Hematopoietic multipotent progenitor cell treated with erythropoietin and hydrocortisone succinate and interleukin-3 and kit ligand, for 15 days (in vitro differentiated cells): ENCODE measurements around the gene COA1.
"Not testable (repeated sequence)": the region's sequence is repeated elsewhere in the genome, so short reads cannot be mapped to it uniquely, and the experiment has no call there.

ENCODE experiments used
- DNase-seq: peaks from one replicate; pipeline ENCODE4 v3.0.0-alpha.2; 2015; ENCODE audit warnings: low spot score

Gene COA1

DNA sequence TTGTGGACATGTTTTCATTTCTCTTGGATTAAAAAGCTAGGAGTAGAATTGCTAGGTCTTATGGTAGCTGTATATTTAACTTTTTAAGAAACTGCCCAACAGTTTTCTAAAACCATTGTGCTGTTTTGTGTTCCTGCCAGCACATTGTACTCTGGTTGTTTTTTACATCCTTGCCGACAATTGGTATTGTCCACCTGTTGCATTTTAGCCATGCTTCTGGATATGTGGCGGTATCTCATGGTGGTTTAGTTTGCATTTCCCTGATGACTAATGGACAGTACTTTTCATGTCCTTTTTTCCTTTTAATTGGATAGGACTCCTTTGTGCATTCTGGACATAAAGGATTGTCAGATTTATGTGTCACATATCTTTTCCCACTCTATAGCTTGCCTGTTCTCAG lies 100.9 kb downstream of the COA1 start:
- no peak for DNase-seq

DNA sequence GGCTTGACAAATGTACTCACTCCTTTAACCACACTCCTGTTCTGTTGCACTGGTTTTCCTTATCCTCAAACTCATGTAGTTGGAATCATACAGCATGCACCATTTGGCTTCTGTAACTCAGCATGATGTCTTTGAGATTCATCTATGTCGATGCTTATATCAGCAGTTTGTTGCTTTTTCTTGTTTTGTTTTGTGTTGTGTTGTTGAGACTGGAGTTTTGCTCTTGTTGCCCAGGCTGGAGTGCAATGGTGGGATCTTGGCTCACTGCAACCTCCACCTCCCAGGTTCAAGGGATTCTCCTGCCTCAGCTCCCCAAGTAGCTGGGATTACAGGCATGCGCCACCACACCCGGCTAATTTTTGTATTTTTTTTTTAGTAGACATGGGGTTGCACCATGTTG lies 101.5 kb downstream of the COA1 start:
- DNase-seq: not testable (repeated sequence)

DNA sequence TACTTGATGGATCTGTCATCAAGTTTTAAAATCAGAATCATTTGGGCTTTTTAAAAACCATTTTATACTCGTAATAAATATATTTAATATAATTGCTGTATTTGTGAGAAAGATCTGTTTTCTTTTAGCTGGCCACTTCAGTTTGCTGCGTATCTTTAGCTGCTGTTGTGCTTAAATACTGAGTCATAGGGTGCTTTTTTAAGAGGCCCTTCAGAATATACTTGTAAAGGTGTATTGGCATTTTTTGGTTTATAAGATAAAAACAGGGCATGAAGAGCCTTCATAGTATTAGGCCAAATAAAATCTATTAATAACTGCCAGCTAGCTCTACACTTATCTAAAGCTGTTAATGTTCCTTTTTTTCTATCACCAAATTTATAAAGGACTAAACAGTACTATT lies 102.6 kb downstream of the COA1 start:
- no peak for DNase-seq

DNA sequence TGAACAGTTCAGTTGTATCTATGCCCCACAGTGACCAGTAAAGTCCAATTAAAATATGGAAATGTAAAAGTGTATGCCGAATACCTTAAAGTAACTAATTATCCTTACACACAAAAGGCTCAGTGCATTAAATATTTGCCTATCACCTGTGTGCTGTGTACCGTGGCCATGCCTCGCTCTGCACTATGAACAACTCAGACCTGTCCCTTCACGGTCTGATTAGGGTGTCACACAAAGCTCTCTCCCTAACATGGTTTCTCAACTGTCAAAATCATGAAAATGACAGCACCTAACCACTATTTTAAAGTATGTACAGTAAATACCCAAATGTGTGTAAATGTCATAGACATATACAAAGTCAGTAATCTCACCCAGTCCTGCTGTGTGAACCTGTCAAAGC lies 103.3 kb downstream of the COA1 start:
- DNase-seq: no peak

DNA sequence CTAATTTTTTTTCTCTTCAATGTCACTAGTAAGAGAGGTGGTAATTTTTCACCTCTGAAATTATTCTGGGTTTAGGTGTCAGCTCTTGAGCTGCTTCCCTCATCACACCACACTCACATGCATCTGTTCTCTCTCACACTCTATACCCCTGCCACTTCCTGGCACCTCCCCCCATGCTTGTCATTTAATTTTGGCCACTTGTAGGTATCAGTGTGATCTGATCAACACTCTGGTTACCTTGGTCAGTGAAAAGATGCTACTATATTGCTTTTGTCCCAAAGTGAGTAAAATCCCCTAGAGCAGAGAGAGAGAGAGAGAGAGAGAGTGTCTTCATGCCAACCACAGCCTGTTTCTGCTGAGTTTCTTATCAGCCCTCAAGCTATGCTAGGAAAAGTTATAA lies 103.9 kb downstream of the COA1 start:
- DNase-seq: no peak

DNA sequence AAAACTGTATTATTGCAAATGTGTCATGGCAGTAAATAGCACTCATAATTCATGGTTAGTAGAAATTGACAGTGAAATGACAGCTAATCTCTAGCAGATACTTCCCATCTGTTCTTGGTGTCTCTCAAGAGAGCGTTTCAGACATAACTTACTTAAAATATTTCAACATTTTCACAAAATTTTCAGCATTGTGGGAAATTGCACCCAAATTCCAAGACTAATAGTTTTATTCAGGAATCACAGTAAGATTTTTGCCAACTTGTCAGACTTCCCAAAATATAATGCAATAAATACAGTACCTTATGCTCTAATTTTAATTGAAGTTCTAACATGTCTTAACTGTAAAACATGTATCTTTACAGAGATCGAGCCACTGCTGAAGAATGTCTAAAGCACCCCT lies 105.2 kb downstream of the COA1 start:
- DNase-seq: no peak

DNA sequence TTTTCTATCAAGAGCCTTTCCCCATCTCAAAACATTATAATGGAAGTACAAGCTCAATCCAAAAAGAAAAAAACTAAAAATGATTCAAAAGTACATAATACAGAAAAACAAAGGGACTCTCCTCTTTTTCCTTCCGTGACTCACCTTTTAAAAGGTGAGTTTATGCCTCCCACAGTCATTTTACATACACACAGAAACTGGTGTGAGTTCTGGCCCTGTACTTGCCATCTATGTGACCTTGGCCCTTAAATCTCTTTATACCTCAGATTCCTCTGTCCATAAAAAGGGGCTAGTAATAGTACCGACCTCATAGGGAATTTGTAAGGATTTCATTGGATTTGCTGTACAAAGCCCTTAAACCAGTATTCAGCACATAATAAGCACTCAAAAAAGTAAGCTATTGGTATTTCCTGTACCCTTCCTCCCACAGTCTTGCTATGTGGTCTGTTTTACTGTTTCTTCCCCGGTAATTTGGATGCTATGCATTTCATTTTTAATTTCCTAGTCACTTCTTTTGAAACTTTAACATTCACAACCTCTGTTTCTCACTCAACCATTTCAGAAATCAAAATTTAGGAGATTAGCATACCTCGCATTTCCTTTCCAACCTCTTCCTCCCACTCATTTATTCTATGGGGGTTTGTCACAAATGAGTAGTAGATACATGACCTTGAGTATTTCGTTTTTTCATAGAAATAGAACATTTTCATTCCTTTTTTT lies 107.4 kb downstream of the COA1 start:
- DNase-seq: no peak

DNA sequence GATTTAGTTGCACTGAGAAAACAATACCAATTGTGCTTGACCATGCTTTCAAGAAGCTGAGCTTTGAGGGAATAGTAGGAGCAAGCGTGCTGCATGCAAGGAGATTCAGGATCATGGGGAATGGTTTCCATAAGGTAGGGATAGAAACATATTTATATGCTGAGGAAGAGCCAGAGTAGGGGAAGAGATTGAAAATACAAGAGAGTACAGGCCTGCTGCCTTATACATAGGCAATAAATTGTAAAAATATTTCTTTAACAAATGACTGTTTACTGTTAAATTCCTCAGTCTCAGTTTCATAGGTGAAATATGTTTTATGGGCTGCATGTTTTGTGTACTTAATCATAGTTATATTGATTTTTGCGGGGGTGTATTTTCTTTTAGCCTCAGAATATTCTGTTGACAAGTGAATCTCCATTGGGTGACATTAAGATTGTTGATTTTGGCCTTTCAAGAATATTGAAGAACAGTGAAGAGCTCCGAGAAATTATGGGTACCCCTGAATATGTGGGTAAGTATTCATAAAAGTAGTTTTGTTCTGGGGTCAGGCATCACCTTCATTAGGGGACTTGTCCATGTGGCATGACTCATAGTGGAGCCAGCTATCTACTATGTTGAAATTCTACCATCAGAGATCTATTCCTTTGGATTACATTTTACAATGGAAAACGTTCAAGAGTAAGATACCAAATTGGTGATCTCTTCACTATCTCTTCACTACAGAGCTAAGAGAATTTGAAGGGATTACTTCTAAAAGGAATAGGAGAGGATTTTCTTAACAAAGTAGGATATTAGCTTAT lies 109.9 kb downstream of the COA1 start:
- DNase-seq: no peak

DNA sequence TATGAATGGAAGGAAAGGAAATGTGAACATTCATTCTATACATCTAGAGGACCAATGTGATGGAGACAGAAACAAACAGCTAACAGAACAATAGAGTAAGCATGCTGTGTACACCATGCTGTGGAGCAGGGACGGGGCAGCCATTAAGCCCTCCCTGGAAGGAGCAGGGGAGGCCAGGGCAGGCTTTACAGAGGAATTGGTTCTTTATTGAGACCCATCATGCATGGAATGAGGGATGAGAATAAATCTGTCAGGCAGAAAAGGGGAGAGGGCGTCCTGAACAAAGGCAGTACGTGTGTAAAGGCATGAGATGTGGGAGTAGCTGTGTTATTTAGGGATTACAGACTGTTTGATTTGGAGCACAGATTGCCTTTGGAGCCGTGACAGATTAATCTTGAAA lies 111.2 kb downstream of the COA1 start:
- DNase-seq: no peak

DNA sequence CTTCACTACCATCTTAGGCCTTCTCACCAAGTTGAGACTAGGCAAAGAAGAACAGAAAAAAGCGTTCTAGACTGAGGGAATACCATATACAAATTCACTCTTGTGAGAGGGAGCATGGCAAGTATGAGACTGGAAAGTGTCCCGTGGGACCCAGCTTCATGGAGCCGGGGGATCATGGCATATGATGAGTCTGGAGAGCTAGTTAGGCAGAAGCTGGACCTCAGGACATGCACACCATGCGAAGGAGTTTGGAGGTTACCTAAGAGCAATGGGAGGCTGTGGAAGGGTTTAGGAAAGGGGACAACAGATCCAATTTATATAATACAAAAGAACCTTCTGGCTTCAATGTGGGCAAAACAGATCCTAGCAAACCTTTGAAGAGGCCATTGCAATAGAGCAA lies 112.3 kb downstream of the COA1 start:
- DNase-seq: no peak

DNA sequence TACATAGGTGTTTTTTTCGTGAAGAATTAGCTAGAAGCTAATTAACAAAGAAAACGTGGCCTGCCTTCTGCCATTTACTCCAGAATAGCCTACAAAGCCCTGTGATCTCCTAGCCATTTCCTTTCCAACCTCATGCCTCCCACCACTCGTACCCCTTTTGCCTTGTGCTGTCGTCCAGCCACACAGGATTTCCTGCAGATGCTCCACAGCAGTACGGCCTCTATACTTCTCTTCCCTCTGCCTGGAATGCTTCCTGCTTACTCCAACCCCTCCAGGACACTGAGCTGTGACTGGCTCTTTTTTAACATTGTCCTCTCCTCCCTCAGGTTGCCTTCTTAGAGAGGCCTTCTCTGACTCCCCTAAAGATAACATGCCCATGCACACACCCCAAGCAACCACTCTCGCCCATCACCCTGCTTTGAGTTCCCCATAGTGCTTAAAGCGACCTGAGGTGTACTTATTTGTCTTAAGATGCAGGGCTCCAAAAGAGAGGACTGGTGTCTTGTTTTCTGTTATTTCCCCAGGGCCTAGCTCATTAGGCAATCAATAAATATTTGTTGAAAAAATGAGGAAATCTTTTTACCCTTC lies 113.7 kb downstream of the COA1 start:
- no peak for DNase-seq

DNA sequence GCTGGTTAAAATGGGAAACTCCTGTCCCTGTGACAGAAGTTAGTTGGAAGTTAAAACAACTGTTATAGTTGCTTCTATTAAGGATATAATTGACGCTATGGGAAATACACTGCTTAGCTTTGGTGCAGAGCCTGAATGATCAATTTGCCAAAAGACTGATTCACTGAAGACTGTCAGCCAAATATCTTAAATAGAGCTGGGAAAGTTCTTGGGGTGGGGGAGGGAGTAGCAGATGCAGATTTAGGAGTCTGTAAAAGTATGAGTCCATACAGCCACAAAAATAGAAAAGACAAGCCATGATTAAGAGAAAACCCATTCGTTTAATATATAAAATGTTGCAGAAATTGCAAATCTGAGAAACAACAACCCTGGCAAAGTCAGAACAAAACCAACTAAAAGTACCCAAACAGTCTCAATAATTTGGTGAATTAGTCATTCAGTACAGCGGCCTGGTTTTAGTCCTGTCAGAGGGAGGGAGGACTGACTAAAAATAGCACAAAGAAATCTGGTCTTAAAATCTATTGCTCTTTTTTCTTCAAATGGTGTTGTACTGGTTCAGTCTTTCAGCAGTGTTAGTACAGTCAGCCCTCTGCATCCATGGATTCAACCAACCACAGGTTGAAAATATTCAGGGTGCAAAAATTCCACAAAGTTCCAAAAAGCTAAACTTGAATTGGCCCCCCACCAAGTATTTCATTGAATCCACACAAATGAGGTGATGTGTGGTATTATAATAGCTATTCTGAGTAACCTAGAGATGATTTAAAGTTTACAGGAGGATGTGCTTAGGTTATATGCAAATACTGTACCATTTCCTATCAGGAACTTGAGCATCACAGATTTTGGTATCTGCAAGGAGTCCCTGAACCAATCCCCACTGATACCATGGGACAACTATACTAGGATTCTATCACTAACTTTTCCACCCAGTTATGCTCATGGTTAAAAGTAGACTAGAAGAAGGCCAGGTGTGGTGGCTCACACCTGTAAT lies 116.4 kb downstream of the COA1 start:
- DNase-seq: no peak

DNA sequence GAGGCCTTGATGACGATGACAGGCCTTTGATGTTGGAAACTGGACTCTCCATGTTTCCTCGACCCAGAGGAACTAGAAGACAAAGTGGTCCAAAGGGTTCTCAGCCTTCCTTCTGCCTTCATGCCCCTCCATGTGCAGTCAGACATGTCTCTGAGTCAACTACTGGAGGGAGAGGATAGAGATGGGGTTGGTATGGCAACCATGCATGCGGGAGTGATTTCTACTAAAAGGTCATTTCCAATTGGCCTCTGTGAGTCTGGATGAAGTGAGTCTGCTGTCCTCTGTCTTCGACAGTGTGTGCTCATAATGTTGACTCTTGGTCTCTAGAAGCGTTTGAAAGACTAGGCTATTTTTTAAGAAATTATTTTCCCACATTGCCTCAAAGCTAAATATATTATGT lies 117.2 kb downstream of the COA1 start:
- no peak for DNase-seq

DNA sequence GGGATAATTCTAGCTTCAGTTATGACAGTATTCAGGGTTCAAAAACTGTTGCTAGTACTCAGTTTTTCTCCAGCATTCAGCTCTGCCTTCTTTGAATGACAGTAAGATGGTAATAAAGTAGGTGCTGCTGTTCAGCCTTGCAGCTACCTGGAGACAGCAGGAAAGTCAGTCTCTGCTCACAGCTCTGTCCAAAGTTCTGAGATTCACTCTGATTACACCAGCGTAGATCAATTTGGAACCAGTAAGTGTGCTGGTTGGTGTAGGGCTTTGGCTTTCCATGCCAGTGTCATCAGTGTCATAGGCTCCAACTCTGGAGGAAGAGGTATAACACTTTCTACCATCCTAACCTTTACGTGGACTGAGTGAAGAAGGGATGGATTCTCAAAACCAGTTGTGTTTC lies 120.2 kb downstream of the COA1 start:
- DNase-seq: no peak

DNA sequence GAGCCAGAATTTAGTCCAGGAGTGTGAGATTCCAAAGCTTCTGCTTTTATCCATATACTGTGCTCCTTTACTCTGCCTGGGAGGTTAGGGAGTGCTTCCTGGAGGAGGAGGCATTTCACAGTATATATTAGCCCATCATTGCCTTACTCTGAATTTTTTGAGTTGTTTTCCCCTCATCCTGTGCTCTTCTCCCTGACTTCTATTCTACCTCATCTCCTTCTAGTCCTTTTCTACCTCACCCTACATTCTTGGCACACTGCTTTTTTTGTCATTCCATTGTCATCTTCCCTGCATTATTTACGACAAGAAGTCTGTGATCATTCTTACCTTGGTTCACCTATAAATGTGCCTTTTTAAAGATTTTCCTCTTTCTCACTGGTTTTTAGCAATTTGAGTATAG lies 125.1 kb downstream of the COA1 start:
- no peak for DNase-seq

DNA sequence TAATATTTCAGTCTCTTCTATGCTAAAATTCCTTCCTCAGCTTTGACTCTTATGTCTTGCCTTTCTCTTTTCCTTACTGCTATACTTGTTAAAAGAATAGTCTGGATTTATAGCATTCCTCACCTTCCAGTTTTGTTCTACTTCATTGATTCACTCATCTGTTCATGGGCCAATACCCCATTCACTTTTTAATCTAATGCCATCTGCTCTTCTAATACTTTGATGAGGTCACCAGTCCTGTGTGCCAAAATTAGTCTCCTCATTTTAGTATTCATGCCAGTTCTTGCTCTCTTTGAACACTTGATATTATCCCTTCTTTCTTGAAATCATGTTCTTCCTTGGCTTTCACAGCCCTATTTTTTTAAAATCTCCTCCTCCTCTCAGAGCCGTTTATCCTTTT lies 127.1 kb downstream of the COA1 start:
- no peak for DNase-seq

DNA sequence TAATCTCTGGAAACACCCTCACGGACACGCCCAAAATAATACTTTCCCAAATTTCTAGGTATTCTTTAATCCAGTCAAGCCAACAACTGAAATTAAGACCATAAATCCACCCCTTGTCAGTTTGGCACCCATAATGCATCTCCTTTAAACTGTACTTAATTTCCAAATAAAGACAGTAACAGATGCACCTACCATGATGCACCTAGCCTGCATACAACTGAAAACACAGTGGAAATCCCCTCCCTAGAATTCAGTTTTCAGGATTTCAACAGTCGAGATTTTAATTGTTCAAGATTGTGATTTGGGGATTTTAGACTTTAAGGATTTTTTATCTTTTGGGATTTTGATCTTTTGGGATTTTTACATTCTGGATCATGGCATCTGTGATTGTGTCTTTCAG lies 129.3 kb downstream of the COA1 start:
- DNase-seq: no peak

DNA sequence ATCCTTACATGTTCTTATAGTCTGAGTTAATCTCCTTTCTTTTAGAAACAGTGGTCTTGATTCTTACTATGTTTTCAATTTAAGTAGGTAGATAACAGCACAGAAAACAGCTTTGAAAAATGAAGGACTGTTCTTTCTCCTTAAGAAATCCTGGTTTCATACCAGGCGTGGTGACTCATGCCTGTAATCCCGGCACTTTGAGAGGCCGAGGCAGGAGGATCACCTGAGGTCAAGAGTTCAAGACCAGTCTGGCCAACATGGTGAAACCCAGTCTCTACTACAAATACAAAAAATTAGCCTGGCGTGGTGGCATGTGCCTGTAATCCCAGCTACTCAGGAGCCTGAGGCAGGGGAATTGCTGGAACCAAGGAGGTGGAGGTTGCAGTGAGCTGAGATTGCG lies 132.9 kb downstream of the COA1 start:
- DNase-seq: not testable (repeated sequence)

DNA sequence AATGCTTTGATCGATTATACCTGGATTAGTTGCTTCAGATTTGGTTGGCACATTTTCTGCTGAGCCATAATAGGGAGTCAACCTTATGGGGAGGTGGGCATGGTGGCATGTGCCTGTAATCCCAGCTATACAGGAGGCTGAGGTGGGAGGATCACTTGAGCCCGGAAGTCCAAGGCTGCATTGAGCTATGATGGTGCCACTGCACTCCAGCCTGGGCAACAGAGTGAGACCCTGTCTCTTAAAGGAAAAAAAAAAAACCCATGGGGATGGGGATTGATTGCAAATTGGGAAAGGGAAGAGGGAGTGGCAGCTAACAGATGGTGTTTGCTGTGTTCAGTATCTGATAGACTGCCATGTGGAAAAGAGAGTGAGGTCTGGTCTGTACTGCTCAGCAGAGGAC lies 135.3 kb downstream of the COA1 start:
- DNase-seq: no peak

DNA sequence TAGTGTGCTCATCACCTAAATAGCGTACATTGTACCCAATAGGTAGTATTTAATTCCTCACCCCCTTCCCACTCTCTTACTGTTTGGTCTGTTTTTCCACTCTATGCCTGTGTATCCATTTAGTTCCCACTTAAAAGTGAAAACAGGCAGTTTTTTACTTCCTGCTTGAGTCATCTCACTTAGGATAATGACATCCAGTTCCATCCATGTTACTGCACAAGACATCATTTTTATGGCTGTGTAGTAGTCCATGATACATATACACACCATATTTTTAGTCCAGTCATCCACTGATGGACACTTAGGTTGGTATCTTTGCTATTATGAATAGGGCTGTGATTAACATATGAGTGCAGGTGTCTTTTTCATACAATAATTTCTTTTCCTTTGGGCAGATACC lies 136.3 kb downstream of the COA1 start:
- no peak for DNase-seq

DNA sequence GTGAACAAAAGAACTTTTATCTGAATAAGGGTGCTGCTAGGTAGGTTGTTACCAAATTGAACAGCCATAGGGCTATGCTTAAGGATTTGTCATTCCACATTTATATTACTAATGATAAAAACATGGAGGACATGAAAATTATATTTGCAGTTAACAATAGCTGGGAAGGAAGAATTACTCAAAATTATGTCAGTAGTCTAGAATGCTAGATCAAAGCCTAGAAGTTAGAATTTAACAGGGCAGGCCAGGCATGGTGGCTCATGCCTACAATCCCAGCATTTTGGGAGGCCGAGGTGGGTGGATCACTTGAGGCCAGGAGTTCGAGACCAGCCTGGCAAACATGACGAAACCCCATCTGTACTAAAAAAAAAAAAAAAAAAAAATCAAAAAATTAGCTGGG lies 137.0 kb downstream of the COA1 start:
- DNase-seq: no peak

DNA sequence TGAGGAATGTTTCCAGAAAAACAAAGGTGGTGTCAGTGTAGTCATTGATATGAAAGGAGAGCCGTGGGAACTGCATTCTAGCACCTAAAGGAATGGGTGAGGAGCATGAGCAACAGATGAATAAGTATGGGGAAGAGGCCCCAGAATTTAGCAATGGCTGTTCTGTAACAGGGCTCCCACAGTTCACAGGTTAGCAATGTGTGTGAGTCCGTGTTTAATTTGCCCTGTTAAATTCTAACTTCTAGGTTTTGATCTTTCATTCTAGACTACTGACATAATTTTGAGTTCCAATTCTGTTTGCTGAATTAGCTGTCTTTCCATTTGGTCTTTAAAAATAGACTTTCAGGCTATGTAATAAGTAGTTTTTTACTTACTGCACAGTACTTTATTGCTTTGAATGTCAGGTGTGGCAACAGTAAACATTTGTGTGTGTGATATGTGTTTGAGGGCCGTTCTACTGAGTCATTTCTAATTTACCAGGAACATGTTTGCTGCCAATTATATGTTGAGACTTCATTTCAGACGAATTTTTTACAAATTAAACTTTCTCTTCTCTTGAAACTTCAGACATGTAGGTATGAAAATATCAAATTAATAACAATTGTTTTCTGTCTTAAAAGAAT lies 137.7 kb downstream of the COA1 start:
- no peak for DNase-seq
